GM18526 (cell line): ENCODE results near the gene CUL1.

Experiments
- POLR2A ChIP-seq: IDR thresholded peaks from 3 replicates; pipeline ENCODE4 v1.6.1; 2011; ENCODE audit not compliant: insufficient read length; ENCODE audit errors: extremely low read depth

The CUL1 gene

DNA sequence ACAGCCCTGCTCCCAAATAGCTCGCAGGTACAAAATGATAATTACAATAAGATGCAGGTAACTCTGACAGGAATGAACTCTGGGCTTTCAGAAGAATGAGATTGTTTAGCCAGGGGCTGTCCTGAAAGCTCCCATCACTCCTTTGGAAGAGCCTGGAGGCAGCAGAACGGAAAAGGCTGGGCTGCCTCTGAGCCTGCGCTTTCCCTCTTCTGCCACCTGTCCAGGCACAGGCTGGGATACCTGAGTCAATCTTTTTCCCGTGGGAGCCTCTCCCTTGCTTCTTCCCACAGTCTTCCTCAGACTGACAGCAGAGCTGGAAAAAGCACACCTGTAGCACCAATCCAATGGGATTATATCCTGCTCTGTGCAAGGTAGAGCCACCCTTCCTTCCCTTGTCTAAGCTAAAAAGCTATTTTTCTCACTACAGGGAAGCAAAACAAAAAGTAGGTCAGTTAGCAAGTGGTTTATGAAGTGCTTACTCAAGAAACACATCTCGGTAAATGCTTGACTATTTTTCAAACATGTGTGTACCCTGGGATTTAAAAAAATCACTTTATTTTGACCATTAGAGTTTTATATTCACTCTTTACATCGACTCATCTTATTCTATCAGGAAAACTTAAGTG, 12.3 kb upstream of the CUL1 start:
- no peak for TF ChIP-seq POLR2A

GRCh38 chr7:148687555-148687954, 11.1 kb upstream of the CUL1 start:
- no peak for TF ChIP-seq POLR2A

DNA sequence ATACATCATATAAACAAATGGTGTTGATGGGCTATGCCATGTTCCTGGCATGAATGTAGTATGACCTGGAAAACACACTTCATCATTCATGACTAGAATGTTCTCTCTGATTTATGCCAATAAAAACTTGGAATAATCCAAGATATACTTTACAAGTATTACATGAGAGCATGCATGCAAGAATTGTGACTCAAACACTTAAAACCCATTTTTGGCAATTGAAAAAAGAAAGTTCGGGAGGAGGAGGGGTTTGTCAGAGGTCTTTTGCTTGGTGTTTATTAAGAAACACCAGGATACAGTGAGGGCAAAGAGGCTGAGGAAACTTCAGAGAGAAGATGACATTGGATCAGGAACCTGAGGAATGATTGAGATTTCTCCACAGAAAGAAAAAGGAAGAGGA, 10.2 kb upstream of the CUL1 start:
- no peak for TF ChIP-seq POLR2A

- TF ChIP-seq POLR2A = no peak
Measured at GRCh38 chr7:148693651-148694050, 5.1 kb upstream of the CUL1 start.

GRCh38 chr7:148694631-148695030, 4.1 kb upstream of the CUL1 start:
- no peak for TF ChIP-seq POLR2A

- TF ChIP-seq POLR2A = no peak
Measured at GRCh38 chr7:148695953-148696352, 2.8 kb upstream of the CUL1 start.

DNA sequence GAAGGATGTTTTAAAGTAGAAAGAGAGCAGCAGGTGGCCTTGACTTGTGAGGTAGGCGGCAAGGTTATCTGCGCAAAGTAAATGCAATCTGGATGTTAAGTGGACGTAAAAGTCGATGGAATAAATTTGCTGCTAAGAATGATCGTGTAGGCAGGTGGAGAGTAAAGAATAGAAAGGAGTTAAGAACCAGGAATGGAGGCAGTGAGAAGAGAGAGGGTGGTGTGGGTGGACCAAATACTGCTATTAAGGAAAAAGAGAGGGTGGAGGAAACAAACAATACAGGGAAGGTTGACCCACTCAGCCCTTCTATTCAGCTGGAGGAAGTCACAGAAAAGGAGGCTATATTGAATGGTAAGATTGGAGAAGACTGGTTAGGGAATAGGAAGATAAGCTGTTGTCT, 1.9 kb upstream of the CUL1 start:
- TF ChIP-seq POLR2A = no peak

- no peak for TF ChIP-seq POLR2A
Measured at GRCh38 chr7:148697256-148698006, 1.3 kb upstream of the CUL1 start.

DNA sequence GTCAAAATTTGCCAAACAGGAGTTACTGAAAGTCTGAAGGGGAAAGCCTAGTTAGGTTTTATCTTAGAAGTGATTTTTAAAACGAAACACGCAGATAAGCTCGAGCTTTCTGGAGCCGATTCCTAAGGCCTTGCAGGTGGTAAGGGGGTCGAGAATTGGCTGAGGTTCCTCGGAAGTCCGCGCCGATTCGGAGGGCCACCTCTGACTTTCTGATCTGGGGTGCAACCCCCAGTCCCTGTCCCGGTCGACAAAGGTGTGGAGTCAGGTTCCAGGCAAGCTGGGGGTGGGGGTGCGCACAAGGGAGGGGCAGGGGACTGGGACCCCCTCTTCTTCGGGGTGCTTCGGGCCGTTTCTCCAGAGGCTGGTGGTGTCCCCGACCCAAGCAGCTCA, 701 bp upstream of the CUL1 start:
- TF ChIP-seq POLR2A = no peak

DNA sequence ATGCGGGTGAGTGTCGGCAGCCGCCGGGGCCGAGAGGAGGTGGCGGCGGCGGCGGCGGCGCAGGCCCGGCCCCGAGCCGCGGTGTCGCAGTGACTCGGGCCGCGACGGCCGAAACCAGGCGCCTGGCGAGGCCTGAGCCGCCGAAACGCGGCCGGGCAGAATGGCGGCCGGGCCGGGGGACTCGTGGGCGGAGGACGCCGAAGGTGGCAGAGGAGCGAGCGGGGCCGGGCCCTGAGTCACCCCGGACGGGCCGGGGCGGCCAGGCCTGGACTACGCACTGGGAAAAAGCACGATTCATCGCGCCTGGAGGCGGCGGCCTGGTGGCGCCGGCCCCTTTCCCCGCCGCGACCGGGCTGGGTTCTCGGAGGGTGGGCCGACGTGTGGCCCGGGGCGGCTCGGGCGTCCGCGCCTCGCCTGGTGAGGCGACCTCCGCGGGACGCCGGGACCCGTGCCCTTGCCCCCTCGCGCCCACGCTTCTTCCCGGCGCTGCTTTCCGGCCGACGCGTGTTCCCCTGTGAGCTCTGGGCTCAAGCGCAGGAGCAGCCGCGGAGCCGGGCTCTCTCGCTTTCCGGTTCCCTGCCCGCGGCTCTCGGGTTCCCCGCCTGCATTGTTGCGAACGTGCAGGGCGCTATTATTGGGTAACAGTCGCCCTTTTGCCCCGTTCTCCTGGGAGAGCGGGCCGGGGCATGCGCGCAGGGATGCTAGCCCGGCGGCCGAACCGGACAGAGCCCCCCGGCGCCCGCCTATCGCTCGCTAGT, 500 bp downstream of the CUL1 start:
- TF ChIP-seq POLR2A = peak; percentile 47

GRCh38 chr7:148699782-148700629, 1.3 kb downstream of the CUL1 start:
- TF ChIP-seq POLR2A = no peak

GRCh38 chr7:148700661-148701064, 2.0 kb downstream of the CUL1 start:
- no peak for TF ChIP-seq POLR2A

- TF ChIP-seq POLR2A = no peak
Measured at GRCh38 chr7:148701414-148701813, 2.7 kb downstream of the CUL1 start.

DNA sequence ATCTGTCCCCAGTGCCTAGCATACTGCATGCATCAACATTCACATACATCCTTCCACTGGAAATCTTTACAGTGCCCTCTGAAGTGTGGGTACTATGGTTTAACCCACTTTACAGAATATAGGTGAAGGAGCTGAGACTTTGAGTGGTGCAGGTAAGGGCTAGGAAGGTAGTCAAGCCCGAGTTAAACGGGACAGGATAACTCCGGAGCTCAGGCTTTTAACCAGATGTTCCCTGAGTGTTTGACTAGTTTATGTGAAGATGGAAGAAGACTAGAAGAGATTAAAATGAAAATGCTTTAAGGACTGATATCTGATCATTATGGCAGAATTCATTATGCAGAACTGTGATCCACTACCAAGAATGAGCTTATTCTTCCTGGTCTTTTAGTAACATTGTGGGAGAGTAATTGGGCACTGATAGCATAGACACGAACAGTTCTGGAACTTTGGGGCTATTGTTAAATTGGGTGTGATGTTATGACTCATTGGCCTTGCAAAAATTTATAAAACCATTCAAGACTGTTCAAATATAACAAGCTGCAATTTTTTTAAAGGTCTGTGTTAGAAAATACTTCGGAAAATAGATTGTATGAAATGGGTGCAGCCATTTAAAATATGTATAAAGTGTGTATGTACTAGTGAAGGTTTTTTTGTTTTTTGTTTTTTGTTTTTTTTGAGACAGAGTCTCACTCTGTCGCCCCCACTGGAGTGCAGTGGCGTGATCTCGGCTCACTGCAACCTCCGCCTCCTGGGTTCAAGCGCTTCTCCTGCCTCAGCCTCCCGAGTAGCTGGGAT, 4.4 kb downstream of the CUL1 start:
- no peak for TF ChIP-seq POLR2A
